NCI-H345 treated with DMSO at 0.1 percent for 48 hours (cell line): ENCODE data around the gene HCN4.

Experiments
- DNase-seq: peaks from one replicate; lab custom pipeline; 2025; ENCODE audit not compliant: unreplicated experiment; lab: John Stamatoyannopoulos, UW

Gene HCN4

DNA sequence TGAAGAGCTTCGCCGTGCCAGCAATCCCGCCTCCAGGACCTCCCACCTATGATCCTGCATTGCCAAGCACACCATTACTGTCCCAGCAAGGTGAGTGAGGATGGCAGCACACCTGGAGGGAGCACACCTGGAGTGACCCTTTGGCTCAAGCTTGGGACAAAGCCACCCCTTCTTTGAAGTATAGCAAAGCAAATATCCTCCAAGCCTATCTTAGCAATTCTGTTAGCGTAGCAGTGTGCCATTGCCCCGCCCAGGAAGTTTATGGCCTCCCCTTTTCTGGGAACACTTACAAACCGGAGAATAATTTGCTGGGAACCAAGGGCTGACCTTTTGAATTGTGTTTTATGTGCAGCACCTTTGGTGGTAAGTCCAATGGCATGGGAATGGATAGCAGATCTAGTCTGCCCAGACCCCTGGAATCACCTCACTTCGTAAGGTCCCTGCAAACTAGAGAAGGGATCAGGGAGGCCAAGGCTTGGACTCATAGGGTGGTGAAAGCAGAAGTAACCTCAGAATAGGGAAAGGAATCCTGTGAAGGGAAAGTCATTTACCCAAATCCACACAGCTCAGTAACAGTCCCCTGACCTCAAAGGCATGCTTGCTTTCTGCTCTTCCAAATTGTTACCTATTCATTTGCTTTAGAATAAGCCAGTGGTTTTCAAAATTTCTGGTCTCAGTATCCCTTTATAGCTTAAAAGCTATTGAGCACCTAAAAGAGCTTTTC is 70.1 kb downstream of the HCN4 start:
- no peak for DNase-seq

DNA sequence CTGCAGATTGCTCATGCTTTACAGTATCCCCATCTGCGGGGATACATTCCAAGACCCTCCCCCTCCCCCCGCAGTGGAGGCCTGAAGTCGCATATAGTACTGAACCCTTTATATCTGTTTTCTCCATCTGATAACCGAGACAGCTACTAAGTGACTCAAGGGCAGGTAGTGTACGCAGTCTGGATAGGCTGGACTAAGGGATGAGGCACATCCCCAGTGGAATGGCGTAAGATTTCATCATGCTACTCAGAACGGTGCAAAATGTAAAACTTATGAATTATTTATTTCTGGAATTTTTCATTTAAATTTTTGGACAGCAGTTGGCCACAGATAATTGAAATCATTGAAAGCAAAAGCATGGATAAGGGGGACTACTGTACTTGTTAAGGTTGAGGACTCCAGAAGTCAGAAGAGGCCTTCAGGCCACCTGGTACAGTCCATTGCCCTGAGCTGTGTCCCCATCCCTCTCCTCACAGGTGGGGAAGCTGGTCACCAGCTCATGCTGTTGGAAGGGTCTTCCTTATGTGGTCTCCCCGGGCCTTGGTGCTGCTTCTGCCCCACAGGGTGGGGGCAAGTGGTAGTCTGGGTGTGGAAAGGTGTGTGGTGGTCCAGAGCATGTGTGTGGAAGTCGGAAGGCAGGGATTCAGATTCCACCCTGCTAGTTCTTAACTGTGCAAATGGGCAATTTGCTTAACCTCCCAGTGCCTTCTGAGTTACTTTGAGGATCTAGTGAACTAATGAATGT is 72.0 kb downstream of the HCN4 start:
- no peak for DNase-seq

DNA sequence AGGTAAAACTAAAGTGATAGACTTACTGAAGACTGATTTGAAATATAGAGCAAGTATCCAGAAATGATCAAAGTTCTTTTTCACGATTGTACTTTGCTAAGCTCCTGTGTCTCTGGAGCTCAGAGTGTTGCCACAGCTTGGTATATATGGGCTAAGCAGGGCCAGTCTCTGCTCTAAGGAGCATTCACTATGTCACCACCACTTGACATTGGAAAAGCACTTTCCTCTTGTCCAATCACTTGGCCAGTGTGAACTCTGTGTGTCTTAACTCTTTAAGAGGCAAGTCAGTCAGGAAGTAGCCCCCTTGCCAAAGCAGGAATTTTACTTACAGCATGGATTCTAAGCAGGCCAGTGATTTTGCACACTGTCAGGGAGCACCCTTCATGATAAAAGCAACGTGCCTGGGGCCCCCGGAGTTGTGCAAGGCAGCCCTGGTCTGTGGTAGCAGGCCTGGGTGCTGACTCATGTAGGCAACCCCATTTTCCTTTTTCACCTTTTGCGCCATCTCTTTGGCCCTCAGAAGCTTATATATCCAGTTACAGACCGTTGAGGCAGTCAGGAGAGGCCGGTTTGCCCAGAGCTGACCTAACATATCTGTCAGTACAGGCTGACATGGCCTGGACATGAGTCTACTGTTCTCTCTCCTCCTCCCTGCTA is 73.0 kb downstream of the HCN4 start:
- DNase-seq = no peak

DNA sequence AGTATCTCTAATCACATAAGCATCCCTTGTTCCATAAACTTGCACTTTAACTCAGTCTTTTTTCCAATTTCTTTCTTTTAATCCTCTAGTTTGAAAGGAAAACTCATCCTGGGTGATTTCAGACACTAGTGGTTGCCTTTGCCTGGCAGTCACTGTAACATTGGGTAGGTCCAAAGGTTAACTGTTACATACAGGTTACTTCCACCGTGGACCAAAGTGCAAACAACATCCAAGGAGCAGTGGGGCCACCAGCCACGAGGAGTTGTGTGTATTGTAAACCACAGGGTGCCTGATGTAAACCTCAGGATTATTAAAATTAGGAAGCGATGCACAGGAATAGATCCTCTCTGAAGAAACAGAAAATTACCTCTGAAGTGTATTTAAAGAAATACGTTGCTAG is 75.0 kb downstream of the HCN4 start:
- no peak for DNase-seq

DNA sequence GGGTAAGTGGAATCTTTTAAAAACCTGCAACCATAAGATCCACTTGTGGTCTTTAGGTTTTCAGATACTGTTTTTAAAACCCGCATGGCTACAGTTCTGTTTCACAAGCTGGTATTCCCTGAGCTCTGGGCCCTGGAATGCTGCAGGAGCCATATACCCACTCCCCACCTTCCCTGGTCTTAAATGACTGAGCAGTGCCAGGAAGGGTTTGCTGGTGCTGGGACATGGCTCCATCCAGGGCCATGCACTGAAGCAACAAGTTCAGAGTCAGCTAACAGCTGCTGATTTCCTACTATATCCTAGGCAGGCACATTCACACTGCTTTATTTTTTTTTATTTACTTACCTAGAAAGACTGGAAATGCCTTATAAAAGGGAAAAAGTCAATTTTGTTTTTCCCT is 77.3 kb downstream of the HCN4 start:
- DNase-seq = no peak

DNA sequence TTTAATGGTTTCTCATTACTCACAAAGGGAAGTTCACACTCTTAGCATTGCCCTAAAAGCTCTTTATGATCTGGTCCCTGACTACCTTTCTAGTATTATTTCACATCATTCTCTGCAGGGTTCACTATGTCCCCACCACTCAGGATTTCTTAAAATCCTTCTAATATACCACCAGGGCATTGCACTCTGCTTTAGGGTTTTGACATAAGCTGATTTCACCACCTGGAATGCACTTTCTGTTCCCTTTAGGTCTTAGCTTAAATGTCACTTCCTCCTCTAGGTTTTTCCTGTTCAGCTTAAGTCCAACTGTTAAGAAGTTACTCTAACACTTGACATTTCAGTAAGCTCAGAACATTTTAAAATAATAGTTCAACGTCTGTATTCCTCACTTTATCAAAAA is 81.7 kb downstream of the HCN4 start:
- DNase-seq = no peak

DNA sequence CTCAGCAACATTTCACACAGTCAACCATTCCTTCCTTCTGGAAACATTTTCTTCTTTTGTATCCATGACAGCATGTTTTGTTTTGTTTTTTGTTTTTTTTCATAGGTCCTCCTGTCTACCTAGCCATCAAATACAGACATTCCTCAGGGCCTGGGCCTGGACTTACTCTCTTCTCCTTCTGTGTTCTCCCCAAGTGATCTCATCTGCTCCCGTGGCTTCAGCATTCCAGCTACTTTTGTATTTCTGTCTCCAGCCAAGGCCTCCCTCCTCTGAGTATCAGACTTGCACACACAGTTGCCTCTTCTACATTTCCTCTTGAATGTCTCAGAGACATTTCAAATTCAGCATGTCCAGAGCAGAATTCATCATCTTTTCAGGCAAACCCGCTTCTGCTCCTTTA is 82.4 kb downstream of the HCN4 start:
- DNase-seq = no peak

DNA sequence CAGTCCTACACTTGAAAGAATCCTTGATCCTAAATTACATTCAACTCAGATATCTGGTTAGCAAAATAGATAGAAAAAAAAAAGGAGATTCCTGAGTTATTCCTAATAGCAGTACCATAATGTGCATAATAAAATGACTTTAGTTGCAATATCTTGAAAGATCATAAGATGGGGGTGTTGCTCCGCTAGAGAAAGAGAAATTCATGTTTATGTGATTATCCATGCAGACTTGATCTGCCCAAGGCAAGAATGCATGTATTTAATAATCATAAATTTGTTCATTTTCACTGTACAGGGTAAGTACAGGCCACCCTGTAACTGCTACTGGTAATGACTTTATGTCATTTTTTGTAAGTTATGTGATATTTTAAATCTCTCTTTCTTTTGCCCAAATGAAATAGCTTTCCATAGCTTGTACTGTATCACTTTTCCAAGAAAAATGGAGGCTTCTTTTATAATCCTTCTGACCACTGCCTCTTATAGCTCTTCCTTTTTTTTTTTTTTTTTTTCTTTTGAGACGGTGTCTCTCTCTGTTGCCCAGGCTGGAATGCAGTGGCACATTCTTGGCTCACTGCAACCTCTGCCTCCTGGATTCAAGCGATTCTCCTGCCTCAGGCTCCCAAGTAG is 84.6 kb downstream of the HCN4 start:
- no peak for DNase-seq

DNA sequence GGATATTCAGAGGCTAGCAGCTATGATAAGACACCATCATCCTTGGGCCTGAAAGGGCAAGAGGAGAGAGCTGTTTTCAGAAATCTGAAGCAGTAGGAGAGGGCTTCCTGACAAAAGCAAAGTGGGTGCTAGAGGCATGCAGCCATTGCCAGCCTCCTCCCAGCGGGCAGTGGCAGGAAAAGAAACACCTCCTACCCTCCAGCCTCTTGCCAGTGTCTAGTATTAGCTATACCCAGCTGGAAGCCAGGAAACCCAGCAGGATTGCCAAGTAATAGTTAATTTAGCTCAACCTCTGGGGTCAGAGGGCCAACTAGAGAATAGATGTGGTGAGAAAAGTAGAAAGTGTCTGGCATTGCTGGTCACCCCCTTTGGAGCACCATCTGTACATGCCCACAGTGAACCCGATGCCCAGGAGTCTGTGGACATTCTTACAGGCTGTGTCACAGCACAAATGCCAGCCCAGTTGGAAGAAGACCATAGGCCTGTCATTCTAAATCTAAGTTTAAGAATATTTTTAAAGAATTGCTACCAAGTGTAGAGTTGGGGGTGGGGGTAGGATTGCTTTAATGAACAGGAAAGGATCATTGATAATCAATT is 85.3 kb downstream of the HCN4 start:
- no peak for DNase-seq

DNA sequence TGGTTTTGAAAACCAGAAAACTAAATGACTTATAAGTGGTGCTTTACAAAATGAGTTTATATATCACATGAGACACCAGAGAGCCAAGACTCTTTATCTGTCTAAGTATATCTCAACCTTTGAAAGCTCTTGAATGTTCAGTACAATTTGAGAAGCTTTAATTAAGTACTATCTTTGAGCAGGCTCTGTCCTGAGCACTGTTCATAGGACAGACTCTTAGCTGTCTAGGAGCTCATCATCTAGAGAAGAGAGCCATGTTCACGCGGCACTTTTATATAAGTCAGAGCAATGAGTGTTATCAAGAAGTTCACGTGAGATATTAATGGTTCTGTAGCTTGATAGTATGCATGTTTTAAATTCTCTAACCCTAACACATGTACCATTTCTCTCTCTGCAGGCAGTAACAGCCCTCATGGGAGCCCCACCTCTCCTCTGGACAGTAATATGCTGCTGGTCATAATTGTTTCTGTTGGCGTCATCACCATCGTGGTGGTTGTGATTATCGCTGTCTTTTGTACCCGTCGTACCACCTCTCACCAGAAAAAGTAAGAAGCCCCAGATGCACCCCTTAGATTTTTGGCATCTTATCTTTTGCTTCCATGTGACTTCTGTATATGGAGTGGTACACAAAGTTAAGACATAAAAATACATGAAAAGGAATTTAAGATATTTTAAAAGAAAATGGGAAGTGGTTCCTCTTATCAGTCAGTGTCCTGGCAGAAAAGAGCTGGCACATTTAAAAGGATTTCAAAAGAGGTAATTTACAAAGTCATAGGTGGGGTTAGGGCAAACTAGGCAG is 86.0 kb downstream of the HCN4 start:
- DNase-seq = no peak

DNA sequence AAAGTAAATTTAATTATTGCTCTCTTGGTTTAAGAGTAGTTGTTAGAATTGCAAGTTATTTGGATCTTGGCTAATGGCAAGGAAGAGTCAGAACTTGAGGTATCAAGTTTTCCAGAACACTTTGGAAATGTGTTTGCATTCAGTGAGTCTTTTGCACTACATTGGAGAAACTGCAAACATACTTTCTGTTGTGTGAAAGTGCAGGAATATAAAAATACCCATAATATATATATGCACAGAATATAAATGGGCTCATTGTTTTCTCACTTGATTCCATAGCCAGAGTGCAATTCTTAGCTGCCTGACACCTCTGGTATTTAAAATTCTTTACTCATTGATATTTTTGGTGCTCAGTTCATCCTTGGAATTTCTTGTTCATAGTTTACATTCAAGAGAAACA is 92.9 kb downstream of the HCN4 start:
- DNase-seq = no peak

DNA sequence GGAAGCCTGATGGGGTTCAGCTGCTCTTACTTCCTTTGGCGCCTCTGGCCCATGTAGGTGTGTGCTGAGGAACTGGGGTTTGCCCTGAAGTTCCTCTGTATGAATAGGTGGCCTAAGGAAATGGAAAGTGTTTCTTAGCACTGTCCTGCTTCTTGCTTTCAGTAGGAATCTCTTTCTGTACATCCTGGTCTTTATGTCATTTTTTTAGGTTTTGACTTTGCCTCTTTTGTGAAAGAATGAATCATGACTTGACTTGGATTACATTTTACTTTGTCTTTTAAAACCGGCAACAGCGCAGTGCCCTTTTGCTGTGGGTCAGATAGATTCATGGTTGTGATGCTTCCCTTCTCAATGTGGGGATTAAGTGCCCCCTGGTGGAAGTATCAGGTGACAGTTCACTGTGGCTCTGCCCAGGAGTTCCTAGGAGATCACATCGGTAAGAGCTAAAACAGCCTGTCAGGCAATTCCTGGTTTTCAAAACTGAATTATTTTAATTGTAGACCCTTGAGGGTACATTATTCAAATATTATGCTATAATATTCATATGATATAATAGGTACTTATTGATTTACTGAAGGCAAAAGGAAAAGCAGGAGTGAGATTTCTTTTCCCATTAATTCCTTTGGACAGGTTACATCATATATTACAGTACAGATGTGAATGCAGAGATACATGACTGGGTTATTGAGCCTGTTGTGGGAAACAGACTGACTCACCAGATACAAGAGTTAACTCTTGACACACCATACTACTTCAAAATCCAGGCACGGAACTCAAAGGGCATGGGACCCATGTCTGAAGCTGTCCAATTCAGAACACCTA is 95.4 kb downstream of the HCN4 start:
- DNase-seq = peak; percentile 7

DNA sequence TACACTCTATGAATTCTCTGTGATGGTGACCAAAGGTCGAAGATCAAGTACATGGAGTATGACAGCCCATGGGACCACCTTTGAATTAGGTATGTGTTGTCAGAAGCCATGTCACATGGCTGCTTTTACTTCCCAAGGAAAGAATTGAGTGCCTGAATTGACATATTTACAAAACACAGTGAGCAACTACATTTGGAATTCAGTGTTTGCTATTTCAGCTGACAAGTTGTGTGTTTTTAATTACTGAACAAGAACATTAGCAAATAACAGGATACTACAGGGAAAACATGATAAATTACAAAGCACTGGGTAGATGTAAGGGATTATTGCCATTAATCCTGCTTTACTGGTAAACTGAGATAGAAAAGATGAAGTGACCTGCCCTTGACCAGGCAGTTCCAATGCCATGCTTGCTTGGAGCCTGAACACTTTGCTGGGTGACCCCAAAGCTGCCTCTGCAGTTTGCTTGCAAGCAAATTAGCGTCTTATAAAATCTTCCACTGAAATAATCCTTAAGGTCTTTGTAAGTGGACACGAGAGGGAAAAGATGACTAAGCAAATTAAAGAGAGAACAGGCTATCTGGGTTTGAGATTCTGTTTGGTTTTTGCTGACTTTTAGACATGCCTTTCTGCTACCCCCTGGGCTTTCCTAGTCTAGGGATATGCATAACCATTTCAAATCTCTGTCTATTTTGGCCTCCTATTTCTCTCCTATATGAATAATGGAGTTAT is 98.2 kb downstream of the HCN4 start:
- DNase-seq = no peak
